Measurements from ENCODE around the gene GNG7.
"Not testable (repeated sequence)": the region's sequence is repeated elsewhere in the genome, so short reads cannot be mapped to it uniquely, and the experiment has no call there.

DNA sequence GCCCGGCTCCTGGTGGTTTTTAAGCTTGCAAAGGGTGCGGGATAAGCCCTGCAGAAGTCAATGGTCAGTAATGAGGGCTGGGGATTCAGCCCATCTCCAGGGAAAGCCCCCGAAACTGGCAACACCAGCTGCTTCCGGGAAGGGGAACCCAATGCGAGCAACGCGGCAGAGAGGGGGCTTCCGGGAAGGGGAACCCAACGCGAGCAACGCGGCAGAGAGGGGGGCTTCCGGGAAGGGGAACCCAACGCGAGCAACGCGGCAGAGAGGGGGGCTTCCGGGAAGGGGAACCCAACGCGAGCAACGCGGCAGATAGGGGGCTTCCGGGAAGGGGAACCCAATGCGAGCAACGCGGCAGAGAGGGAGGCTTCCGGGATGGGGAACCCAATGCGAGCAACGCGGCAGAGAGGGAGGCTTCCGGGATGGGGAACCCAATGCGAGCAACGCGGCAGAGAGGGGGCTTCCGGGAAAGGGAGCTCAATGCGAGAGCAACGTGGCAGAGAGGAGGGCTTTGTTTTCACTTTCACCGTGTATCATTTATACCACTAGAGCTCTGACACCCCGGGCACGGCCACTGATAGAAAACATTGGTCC is 80.0 kb downstream of the GNG7 start:
- TF ChIP-seq ELF4 (IDR thresholded peaks at IDR 0.05); SP1 (IDR thresholded peaks at IDR 0.05); ZNF384 (IDR thresholded peaks at IDR 0.05); L3MBTL2 (conservative IDR thresholded peaks at IDR 0.05); NFRKB (IDR thresholded peaks at IDR 0.05); HDGF (IDR thresholded peaks at IDR 0.05; ENCODE audit: borderline replicate concordance): not testable (repeated sequence)
- TF ChIP-seq, protein P1, sequence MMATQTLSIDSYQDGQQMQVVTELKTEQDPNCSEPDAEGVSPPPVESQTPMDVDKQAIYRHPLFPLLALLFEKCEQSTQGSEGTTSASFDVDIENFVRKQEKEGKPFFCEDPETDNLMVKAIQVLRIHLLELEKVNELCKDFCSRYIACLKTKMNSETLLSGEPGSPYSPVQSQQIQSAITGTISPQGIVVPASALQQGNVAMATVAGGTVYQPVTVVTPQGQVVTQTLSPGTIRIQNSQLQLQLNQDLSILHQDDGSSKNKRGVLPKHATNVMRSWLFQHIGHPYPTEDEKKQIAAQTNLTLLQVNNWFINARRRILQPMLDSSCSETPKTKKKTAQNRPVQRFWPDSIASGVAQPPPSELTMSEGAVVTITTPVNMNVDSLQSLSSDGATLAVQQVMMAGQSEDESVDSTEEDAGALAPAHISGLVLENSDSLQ (IDR thresholded peaks at IDR 0.05) = not testable (repeated sequence)
